C4-2B (cell line): ENCODE results near the gene SORCS2.

Experiments used
- ZFX ChIP-seq: fragments of 450-650 bp; IDR thresholded peaks from 2 replicates; pipeline ENCODE4 v1.6.1; 2017
- TF ChIP-seq, protein P1 (sequence below): fragments of 450-650 bp; conservative IDR thresholded peaks from 2 replicates; pipeline ENCODE4 v1.5.1; 2017; ENCODE audit warnings: mild to moderate bottlenecking

DNA sequence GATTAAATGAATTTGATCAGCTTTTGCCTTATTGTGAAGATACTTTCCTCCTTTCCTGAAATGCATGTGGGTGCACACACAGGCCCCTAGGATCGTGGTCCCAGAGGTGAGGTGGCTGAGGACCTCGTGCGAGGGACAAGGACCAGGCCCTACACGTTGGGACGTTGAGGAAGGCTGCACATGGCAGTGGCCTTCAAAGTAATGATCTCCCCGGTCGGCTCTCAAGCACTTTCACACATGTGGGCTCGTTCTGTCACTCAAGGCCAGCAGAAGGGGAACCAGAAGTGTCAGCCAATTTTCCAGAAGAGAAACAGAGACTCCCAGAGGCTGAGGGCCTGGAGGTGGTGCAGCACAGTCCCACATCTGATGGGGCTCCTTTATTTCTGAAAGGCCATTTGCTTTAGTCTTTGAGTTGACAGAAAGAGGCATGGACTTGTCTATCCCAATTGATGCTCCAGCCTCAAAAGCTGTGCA lies 550.5 kb downstream of the SORCS2 start:
- TF ChIP-seq, protein P1, sequence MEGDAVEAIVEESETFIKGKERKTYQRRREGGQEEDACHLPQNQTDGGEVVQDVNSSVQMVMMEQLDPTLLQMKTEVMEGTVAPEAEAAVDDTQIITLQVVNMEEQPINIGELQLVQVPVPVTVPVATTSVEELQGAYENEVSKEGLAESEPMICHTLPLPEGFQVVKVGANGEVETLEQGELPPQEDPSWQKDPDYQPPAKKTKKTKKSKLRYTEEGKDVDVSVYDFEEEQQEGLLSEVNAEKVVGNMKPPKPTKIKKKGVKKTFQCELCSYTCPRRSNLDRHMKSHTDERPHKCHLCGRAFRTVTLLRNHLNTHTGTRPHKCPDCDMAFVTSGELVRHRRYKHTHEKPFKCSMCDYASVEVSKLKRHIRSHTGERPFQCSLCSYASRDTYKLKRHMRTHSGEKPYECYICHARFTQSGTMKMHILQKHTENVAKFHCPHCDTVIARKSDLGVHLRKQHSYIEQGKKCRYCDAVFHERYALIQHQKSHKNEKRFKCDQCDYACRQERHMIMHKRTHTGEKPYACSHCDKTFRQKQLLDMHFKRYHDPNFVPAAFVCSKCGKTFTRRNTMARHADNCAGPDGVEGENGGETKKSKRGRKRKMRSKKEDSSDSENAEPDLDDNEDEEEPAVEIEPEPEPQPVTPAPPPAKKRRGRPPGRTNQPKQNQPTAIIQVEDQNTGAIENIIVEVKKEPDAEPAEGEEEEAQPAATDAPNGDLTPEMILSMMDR, result no peak
- TF ChIP-seq ZFX, result no peak
